Ammon's horn (tissue), 1 donor: ENCODE results near the gene UNC5C.

ENCODE experiments used
- DNase-seq: peaks from one replicate; pipeline ENCODE4 v3.0.0-alpha.2; 2016; ENCODE audit warnings: low spot score

The UNC5C gene

DNA sequence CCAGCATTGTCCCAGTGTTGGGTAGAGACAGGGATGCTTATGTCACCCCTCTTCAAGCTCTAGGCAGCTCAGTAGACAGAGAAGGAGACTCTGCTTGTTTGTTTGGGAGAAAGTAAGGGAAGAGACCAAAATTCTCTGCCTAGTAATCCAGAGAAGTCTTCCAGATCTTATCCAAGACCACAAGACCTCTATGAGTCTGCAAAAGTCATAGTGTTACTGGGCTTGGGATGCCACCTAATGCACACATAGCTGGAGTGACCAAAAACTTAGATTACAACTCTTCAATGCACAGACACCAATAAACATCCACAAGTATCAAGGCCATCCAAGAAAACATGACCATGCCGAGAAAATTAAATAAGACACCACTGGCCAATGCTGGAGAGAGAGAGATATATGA lies 205.5 kb downstream of the UNC5C start:
- DNase-seq: no peak

DNA sequence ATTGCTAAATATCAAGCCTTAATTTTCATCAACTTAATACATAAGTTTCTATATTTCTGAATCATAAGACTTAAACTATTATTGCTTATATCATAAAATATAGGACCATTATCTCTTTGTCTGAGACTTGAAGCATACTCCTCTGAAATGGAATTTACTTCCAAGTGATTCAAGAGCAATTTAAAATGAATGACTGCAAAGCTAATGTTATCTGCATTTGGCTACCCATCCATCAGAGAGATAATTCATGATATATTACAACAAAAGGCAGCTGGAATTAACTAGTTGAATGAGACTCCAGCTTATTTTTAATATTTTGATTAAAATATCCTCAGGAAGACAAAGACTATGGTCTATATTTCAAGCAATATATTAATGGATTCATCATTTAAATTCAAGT lies 208.6 kb downstream of the UNC5C start:
- no peak for DNase-seq

- DNase-seq: no peak
Observed at GRCh38 chr4:95325665-95326064, 223.1 kb downstream of the UNC5C start.

DNA sequence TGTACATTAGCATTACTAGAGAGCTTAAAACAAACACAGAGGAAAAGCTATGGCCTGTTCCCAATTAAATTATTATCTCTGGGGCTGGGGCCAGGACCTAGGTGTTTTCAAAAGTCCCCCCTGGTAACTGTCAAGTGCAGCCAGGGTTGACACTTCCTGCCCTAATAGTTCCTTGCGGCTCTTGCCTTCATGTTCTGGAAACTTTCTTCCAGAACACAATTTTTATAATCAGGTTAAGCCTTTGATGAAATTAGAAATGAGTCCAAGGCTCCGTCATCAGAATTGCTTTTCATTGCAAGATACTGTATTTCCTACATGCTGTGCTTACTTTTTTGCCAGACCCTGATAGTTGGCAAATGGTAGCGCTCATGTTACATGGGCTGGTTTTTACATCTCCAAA lies 229.6 kb downstream of the UNC5C start:
- no peak for DNase-seq

- peak; percentile 17 for DNase-seq
Observed at GRCh38 chr4:95318483-95318882, 230.3 kb downstream of the UNC5C start.

- DNase-seq: no peak
Observed at GRCh38 chr4:95318044-95318443, 230.7 kb downstream of the UNC5C start.

DNA sequence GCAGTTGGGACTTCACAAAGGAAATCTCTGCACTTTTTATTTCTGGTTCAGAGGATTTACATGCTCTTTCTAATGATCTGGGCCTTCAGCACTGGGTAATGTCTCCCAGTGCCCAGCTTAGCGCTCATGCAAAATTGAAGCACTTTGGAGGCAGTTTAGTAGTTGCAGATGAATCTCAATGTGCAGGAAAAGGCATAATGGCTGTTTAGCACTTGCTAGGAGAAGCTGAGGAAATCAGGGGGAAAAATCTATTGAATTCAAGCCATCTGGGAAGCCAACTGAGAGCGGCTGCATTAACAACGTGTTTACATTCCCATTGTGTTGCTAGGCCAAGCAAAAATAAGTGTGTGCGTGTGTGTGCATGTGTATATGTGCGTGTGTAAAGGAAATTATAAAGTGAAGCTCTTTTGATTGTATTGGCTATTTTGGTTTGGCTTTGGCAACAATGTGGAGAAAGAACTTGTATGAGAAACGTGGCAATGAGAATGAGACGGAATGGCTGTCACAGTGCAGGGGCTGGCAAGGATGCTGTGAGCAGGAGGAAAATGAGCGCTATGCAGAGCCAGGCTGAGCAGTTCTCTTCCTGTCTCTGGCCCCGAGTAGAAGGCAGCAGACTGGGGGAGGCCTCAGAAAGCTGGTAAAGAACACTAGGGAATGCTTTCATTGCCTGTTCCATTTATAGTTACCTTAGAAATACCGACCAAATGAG lies 231.5 kb downstream of the UNC5C start:
- DNase-seq: peak; percentile 59

- no peak for DNase-seq
Observed at GRCh38 chr4:95314573-95314972, 234.2 kb downstream of the UNC5C start.

GRCh38 chr4:95304898-95305297 lies 243.9 kb downstream of the UNC5C start:
- peak; percentile 79 for DNase-seq

DNA sequence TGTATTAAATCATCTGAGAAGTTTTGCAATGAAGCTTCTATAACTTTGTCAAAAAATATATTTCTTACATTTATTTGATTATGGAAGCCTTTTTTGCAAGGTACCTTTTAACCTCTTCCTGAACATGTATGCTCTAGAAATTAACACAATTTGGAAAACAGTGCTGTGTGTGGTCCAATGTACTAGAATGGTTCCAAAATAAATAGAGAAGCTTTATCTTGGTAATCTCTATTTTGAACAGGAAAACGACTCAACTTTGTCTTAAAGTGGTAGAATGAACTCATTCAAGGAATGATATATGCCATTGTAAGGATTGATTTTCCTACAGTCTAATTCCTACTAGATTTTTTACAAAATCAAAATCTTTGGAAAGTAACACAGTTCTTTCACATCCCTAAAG lies 248.5 kb downstream of the UNC5C start:
- DNase-seq: no peak

- no peak for DNase-seq
Observed at GRCh38 chr4:95296052-95296451, 252.7 kb downstream of the UNC5C start.

DNA sequence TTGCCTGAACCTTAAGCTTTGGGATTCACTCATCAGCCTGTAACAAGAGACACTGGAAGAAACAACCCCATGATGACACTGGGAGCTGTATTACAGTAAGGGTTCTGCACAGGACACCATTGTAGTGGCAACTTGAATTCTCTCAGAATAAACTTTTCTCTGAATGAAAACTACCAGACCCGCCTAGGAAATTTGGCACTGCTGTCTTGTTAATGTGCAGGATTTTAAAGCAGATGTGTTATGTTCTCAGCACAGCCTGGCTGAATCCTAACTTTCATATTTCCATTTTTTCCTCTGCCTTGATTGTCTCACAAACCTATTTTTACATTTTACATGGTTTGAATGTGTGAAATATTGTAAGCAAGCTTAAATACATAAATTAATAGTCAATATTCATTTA lies 253.6 kb downstream of the UNC5C start:
- DNase-seq: no peak

DNA sequence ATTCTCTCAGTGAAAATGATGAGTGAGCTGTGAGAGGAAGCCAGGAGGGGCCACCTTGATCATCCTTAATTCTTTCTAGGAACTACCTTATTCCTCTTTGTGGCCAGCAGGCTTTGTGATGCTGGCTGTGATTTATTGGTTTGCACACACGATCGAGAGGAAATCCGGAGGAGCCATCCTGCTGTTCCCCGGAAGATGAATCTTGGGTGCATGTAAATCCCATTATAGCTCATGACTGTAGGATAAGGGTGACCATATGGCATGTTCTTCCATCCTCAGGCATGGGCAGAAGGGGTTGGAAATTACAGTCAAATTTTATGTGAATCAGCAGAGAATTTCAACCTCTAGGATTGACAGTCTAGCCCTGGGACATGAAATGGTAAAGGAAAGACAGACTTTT lies 254.5 kb downstream of the UNC5C start:
- DNase-seq: no peak

DNA sequence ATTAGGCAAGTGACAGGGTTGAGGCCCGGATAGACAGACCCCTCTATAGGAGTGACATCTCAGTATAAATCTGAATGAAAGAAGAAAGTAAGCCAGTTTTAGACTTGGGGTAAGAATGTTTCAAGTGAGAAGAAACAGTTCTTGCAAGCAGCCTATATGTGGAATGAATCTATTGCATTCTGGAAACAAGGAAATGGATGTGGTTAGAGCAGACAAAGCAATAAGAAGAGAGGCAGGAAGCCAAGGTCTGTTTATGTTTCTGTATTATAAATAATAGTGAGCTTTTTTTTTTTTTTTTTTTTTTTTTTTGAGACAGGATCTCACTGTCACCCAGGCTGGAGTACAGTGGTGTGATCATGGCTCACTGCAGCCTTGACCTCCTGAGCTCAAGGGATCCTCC lies 255.8 kb downstream of the UNC5C start:
- no peak for DNase-seq

GRCh38 chr4:95290702-95291101 lies 258.1 kb downstream of the UNC5C start:
- DNase-seq: no peak

- no peak for DNase-seq
Observed at GRCh38 chr4:95289028-95289634, 259.6 kb downstream of the UNC5C start.

- no peak for DNase-seq
Observed at GRCh38 chr4:95288552-95288951, 260.2 kb downstream of the UNC5C start.

- no peak for DNase-seq
Observed at GRCh38 chr4:95285797-95286196, 263.0 kb downstream of the UNC5C start.

DNA sequence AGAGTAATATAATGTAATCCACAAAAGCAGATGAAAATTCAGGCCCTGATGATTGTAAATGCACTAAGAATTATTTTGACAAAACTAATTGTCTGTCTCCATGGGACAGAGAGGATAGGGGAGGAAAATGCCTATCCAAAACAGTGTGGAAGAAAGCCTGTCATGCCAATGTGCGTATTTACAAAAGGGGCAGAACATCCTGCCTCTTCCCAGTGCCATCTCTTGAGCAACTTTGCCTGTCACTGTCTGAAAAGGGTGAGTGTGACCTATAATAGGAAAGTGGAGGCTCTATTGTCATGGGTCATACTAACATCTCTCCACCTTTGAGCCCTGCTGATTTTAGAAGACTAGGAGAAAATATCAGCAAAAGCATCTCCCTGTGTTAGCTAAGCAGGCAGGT lies 264.1 kb downstream of the UNC5C start:
- DNase-seq: no peak

GRCh38 chr4:95283320-95283719 lies 265.5 kb downstream of the UNC5C start:
- no peak for DNase-seq

DNA sequence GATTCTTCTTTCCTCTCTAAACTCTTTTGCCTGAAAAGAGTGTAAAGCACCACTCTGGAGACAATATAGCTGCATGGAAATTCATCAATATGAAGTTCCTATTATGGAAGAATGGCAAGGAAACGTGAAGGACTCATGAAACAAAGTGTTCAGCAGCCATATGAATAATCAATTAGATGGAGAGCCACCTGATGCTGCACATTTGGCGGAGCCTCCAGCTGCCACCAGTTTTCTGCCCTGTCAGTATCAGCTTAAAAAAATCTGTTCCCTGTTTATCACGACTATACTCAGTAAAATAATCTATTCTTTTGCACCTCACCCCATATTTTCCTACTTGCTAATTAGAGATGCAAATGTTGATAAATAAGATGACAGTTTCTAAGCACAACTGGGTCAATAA lies 276.0 kb downstream of the UNC5C start:
- DNase-seq: no peak

DNA sequence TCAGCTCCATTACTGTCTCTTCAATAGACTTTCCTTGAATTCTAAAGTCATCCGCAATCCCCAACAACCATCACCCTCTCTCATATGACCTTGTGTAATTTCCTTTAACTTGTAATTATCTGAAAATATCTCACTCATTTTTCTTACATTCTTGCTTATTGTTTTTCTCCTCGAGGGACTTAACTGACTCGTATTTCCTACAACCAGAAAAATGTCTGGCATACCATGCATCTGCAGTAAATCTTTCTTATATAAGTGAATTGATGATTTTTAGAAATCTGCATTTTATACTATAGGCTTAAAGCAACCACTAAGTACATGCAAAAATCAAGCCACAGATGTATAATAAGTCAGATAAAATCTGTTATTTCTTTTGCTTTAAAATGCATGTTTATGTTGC lies 276.7 kb downstream of the UNC5C start:
- DNase-seq: no peak

DNA sequence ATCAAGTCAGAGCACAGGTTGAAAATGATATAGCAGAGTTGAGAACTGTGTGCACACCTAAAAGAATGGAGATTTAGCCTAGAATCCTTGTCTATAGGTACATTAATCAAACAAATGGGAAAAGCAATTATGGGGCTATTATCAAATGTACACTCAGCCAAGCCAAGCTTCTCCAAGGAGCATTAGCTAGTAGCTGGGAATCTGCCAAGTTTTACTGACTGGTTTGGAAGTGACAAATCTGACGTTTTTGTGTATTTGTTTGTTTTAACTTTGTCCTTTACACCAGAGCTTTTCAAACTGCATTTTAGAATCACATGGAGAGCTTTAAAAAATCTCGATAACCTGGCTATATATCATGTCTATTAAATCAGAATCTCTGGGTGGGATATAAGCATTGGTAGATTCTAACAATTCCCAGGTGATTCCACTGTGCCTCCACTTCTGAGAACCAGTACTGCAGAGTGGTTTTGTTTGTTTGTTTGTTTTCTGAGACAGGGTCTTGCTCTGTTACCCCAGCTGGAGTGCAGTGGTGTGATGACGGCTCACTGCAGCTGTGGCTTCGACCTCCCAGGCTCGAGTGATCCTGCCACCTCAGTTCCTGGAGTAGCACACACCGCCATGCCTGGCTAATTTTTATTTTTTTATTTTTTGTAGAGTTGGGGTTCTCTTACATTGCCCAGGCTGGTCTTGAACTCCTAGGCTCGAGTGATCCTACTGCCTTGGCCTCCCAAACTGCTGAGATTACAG lies 279.8 kb downstream of the UNC5C start:
- no peak for DNase-seq
